Hematopoietic multipotent progenitor cell (in vitro differentiated cells): ENCODE measurements around the gene DHRS4L2. TPM values are rescaled to one million over a fixed set of nuclear protein-coding genes. Genes with fewer than 3 reads are reported as not detected.
"Not testable (repeated sequence)": the region's sequence is repeated elsewhere in the genome, so short reads cannot be mapped to it uniquely, and the experiment has no call there.

Experiments
- DNase-seq, 3 donors: peaks; one replicate each; pipeline ENCODE4 v3.0.0-alpha.2; 2011 to 2015; ENCODE audit warnings: low read depth in 2 of 3, low spot score in 2 of 3
- total RNA-seq: library from RNA; depleted of rRNA; stranded (reverse); fragments of >200 nt; gene quantifications from one replicate; pipeline ENCODE4 v1.2.3, GENCODE V29; 2012

Gene DHRS4L2
- total RNA-seq = 26.9 TPM

DNA sequence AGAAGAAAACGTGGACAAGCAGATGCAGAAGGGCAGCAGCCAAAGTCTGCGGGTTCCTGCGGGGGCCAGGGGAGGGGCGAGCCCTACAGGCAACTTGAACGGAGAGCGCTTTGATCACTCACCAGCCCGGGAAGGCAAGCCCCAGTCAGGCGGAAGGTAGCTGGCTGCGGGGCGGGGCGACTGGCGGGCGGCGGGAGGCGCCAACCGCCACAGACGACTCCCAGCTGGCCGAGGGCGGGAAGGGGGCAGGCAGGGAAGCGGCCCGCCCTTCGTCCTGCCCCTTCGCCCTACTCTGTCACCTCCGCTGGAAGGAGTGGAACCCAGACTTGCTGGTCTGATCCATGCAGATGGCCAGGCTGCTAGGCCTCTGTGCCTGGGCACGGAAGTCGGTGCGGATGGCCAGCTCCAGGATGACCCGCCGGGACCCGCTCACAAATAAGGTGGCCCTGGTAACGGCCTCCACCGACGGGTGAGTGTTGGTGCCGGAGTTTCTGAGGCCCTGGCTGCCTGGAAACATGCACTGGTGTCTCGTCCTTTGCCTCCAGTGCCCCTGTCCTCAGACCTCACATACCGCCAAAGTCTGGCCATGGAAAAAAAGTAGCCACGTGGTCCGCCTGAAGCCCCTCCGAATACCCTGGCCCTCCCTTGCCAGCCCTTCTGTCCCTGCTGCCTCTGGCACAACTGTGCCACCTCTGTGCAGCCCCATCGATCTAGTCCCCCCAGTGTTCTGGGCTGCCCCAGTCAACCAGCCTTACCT, at the start of gene DHRS4L2:
Gene DHRS4L2, plus strand, starts transcription at position 323 of the 757 bp plus-strand sequence. Its CDS starts 19 bp downstream, at position 342.
- peak; percentile 26 to 80 (median 77) for DNase-seq

DNA sequence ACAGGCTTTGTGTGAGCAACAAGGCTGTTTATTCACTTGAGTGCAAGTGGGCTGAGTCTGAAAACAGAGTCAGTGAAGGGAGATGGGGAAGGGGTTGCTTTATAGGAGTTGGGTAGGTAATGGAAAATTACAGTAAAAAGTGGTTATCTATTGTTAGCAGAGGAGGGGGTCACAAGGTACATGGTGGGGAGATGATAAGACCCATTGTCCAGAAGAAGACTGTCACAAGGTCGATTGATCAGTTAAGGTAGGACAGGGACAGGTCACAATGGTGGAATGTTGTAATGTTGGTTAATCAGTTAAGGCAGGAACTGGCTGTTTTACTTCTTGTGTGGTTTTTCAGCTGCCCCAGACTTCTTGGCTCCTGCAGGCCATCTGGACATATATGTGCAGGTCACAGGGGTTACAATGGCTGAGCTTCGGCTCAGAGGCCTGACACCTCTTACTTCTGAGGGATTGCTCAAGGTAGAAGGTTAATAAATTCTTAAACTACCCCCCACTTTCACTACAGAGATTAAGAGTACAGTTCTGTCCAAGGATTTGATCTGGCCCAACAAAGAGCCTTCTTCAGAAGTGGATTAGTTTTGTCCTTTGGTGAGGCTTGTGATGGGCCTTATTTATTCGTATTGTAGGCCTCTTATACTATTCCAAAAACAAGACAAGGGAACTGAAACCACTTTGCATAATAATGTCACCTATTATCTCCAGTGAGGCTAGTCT, 49.0 kb upstream of the DHRS4L2 start:
- DNase-seq = no peak

DNA sequence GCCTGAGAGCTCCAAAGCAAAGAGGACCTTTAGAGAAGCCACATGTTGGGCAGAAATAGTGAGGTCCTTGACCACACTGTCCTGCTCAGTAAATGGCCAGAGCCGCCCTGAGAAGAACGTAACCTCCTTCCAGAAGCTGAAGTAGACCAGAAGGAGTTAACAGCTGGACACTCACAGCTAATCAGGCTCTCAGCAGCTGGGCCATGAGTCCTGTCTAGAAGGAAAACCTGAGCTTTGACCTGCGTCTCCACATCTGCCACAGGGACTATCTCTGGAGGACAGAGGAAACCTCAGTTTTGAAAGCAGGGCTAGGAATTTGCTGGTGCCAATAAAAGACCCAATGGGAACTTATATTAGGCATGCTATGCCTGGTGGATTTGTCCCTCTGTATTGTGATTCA, 47.5 kb upstream of the DHRS4L2 start:
- DNase-seq = no peak

- no peak for DNase-seq
Measured at GRCh38 chr14:23941669-23942068, 47.1 kb upstream of the DHRS4L2 start.

DNA sequence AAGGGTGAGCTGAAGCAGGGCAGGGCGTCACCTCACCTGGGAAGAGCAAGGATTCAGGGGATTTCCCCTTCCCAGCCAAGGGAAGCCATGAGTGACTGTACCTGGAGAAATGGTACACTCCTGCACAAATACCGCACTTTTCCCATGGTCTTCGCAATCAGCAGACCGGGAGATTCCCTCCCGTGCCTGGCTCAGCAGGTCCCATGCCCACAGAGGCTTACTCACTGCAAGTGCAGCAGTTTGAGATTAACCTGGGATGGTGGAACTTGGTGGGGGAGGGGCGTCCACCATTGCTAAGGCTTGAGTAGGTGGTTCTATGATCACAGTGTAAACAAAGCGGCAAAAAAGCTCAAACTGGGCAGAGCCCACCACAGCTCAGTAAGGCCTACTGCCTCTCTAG, 46.1 kb upstream of the DHRS4L2 start:
- DNase-seq = no peak

- not testable (repeated sequence) for DNase-seq
Measured at GRCh38 chr14:23949069-23949468, 39.7 kb upstream of the DHRS4L2 start.

- no peak for DNase-seq
Measured at GRCh38 chr14:23950411-23951135, 38.2 kb upstream of the DHRS4L2 start.

- DNase-seq = not testable (repeated sequence)
Measured at GRCh38 chr14:23951136-23951466, 37.6 kb upstream of the DHRS4L2 start.

- no peak for DNase-seq
Measured at GRCh38 chr14:23951590-23952201, 37.0 kb upstream of the DHRS4L2 start.

- peak in 1 of 3 donors; percentile 2 for DNase-seq
Measured at GRCh38 chr14:23953116-23953463, 35.6 kb upstream of the DHRS4L2 start.

DNA sequence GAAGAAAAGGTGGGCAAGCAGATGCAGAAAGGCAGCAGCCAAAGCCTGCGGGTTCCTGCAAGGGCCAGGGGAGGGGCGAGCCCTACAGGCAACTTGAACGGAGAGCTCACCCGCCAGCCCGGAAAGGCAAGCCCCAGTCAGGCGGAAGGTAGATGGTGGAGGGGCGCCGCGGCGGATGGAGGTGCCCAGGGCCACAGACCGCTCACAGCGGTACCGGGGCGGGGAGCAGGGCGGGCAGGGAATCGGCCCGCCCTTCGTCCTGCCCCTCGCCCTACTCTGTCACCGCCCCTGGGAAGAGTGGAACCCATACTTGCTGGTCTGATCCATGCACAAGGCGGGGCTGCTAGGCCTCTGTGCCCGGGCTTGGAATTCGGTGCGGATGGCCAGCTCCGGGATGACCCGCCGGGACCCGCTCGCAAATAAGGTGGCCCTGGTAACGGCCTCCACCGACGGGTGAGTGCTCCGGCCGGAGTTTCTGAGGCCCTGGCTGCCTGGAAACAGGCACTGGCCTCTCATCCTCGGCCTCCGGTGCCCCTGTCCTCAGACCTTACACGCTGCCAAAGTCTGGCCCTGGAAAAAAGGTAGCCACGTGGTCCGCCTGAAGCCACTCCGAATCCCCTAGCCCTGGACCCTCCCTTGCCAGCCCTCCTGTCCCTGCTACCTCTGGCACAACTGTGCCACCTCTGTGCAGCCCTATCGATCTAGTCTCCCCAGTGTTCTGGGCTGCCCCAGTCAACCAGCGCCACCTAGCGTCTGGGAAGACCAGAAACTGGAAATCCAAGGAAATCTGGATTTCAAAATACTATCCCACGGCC, 35.1 kb upstream of the DHRS4L2 start, which contains the start of gene DHRS4:
Gene DHRS4, plus strand, starts transcription at position 307 of the 815 bp plus-strand sequence. Its CDS starts 19 bp downstream, at position 326.
- peak; percentile 63 to 95 (median 89) for DNase-seq

DNA sequence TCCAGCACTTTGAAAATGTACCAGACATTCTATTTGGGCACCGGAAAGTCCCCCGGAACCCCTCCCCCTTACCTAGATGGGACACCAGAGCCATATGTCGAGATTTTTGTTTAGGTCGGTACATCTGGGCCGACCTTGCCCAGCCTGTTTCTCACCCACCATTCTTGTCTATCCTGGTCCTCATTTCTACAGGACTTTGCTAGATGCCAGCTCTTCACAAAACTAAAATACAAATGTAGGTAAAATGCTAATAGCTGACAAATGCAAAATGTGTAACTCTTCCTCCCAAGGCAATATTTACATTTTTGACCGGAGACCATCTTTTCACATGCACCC, 34.5 kb upstream of the DHRS4L2 start:
- not testable (repeated sequence) for DNase-seq

- DNase-seq = not testable (repeated sequence)
Measured at GRCh38 chr14:23954965-23955364, 33.8 kb upstream of the DHRS4L2 start.

DNA sequence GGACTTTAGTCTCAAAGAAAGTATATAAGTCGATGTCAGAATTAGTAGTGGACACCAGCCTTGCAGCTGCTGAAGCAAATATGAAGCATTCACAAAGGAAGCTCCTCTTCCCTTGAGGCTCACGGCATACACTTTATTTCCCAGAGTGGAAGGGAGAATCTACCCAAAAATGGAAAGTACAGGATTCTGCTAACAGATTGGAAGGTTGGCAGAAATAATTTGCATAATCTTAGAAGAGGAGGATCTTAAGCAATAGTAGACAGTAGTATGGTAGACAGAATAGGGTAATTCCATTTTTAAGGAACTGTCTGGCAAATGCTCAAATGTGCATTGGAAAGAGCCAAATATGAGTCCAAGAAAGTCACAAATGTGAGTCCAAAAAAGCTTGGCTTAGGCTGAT, 32.9 kb upstream of the DHRS4L2 start:
- DNase-seq = not testable (repeated sequence)

GRCh38 chr14:23957913-23958569, 30.7 kb upstream of the DHRS4L2 start:
- not testable (repeated sequence) for DNase-seq

DNA sequence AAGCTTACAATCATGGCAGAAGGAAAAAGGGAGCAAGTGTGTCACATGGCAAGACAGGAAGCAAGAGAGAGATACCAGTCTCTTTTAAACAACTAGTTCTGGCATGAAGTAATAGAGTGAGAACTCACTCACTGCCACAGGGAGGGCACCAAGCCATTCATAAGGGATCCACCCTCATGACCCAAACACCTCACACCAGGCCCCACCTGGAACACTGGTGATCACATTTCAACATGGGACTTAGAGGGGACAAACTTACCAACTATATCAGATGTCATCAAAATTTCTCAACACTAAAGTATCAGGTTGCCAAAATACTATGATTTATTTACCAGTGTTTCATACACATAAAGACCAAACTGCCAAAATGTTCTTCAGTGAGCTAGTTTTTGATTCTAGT, 27.8 kb upstream of the DHRS4L2 start:
- not testable (repeated sequence) for DNase-seq

DNA sequence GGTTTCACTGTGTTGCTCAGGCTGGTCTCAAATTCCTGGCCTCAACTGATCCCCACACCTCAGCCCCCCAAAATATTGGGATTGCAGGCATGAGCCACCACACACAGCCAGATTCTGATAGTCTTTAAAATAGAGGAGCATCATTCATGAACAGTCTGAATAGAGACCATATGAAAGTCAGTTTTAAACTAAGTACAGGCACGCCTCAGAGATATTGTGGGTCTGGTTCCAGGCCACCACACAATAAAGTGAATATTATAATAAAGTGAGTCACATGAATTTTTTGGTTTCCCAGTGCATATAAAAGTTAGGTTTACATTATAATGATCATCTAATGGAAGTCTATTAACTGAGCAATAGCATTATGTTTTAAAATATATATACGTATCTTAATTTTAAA, 27.0 kb upstream of the DHRS4L2 start:
- DNase-seq = not testable (repeated sequence)

DNA sequence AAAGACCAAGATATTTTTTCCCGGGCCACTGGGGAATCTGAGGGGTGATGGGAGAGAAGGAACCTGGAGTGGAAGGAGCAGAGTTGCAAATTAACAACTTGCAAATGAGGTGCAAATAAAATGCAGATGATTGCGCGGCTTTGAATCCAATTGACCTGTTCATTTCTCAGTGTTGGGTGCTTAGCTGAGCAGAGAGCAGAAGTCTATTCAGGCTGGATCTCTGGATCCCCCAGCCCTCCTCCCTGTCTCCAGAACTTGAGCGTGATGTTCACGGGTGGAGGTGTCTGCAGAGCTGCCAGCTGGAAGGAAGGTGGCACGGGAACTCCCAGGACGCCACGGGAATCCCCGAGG, 19.6 kb upstream of the DHRS4L2 start:
- not testable (repeated sequence) for DNase-seq

- DNase-seq = peak in 2 of 3 donors; percentile 26 to 30
Measured at GRCh38 chr14:23969481-23970282, 19.0 kb upstream of the DHRS4L2 start.
